PC-9 (cell line): Measurements from ENCODE around the gene EYS.

Experiments
- EZH2 ChIP-seq: fragments of 200-600 bp; sonication (generic); IDR thresholded peaks from 2 replicates; pipeline ENCODE4 v1.8.0; 2017; ENCODE audit warnings: antibody characterized with exemption, low read depth
- TF ChIP-seq, protein P1 (sequence below): fragments of 200-600 bp; sonication (generic); conservative IDR thresholded peaks from 2 replicates; pipeline ENCODE4 v1.6.1; 2017; ENCODE audit warnings: mixed run types, antibody characterized with exemption, mild to moderate bottlenecking, moderate library complexity

DNA sequence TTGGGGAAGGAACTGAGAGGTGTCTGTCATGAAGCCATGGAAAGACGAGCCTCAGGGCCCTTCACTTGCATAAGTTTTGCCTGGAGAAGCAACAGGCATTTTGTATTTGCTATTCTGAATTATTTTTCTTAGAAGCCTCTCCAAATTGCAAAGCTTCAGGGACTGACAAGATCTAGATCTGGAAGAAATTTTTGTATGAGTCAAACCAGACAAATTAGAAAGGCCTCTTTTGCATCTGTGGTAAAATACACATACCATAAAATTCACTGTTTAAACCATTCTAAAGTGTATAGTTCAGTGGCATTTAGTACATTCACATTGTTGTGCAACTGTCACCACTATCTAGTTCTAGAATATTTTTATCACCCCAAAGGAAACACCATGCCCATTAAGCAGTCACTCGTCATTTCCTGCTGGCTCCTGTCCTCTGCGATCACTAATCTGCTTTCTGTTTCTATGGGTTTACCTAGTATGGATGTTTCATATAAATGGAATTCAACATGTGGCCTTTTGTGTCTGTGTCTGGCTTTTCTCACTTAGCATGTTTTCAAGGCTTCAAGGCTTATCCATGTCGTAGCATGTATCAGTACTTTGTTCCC lies 1802.3 kb downstream of the EYS start:
- TF ChIP-seq, protein P1, sequence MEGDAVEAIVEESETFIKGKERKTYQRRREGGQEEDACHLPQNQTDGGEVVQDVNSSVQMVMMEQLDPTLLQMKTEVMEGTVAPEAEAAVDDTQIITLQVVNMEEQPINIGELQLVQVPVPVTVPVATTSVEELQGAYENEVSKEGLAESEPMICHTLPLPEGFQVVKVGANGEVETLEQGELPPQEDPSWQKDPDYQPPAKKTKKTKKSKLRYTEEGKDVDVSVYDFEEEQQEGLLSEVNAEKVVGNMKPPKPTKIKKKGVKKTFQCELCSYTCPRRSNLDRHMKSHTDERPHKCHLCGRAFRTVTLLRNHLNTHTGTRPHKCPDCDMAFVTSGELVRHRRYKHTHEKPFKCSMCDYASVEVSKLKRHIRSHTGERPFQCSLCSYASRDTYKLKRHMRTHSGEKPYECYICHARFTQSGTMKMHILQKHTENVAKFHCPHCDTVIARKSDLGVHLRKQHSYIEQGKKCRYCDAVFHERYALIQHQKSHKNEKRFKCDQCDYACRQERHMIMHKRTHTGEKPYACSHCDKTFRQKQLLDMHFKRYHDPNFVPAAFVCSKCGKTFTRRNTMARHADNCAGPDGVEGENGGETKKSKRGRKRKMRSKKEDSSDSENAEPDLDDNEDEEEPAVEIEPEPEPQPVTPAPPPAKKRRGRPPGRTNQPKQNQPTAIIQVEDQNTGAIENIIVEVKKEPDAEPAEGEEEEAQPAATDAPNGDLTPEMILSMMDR, result no peak
- TF ChIP-seq EZH2, result no peak
